ENCODE data around the gene RPL37. TPM values are rescaled to one million over a fixed set of nuclear protein-coding genes. Genes with fewer than 3 reads are reported as not detected.

Gene RPL37
- total and polyA plus RNA-seq, 9 of the 15 experiments (the other 6 are each of a cell fraction or from before 2014, with no cell fraction given): 2,342 to 7,963 (median 4,091) TPM

DNA sequence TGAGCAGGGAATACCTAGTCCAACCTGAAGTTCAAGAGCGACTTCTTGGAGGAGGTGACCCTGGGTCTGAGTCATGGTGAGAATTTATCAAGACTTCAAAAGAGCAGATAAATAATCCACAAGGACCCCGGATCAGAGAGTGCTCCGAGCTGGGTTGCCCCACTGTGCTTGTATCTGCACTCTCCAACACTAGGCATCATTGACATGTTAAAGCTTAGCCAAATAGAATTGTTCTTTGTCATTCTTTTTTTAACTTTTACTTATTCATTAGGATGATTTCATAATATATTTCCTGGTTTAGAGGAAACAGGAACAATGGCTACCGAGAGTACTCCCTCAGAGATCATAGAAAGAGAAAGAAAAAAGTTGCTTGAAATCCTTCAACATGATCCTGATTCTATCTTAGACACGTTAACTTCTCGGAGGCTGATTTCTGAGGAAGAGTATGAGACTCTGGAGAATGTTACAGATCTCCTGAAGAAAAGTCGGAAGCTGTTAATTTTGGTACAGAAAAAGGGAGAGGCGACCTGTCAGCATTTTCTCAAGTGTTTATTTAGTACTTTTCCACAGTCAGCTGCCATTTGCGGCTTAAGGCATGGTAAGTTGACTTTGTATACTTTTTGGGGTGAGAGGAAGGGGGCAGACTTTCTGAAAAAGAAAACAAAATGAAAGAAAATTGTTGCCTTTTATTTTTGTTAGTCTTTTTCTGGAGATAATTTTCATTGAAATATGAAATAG is 6.2 kb upstream of the RPL37 start, which contains the start of gene CARD6 (continued):
- TF ChIP-seq, protein P1, sequence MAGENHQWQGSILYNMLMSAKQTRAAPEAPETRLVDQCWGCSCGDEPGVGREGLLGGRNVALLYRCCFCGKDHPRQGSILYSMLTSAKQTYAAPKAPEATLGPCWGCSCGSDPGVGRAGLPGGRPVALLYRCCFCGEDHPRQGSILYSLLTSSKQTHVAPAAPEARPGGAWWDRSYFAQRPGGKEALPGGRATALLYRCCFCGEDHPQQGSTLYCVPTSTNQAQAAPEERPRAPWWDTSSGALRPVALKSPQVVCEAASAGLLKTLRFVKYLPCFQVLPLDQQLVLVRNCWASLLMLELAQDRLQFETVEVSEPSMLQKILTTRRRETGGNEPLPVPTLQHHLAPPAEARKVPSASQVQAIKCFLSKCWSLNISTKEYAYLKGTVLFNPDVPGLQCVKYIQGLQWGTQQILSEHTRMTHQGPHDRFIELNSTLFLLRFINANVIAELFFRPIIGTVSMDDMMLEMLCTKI (IDR thresholded peaks at IDR 0.05; ENCODE audit: partially characterized antibody): no peak
- TF ChIP-seq TEAD4 (IDR thresholded peaks at IDR 0.05; ENCODE audit: low read length) (peak; percentile 11; the same call in 1 of the 2 replicates), TEAD4 (CRISPR knock-in tag; IDR thresholded peaks at IDR 0.05; ENCODE audit: borderline replicate concordance) (no peak), TAF9B (IDR thresholded peaks at IDR 0.05; ENCODE audit: partially characterized antibody) (peak; percentile 72), NR2C2 (CRISPR knock-in tag; IDR thresholded peaks at IDR 0.05) (no peak), NR2C2 (tag; IDR thresholded peaks at IDR 0.05) (peak; percentile 62), PHF21A (IDR thresholded peaks at IDR 0.05; ENCODE audit: borderline replicate concordance, low read depth) (no peak), NUFIP1 (IDR thresholded peaks at IDR 0.05; ENCODE audit: partially characterized antibody) (peak; percentile 47), ZKSCAN8 (CRISPR knock-in tag; IDR thresholded peaks at IDR 0.05) (0 out of 2 replicates have a peak, but pooled peaks have one; percentile 74), CSDE1 (IDR thresholded peaks at IDR 0.05) (peak in 1 of 2 experiments; percentile 21; a peak in 1 of 4 replicates), NCOR1 (IDR thresholded peaks at IDR 0.05) (peak; percentile 35; the same call in 1 of the 2 replicates), FOXA1 (IDR thresholded peaks at IDR 0.05; ENCODE audit: borderline replicate concordance) (no peak), TRIM28 (IDR thresholded peaks at IDR 0.05) (0 out of 2 replicates have a peak, but pooled peaks have one; percentile 37), ELF1 (tag; IDR thresholded peaks at IDR 0.05) (peak; percentile 59), ARID1B (IDR thresholded peaks at IDR 0.05) (0 out of 2 replicates have a peak, but pooled peaks have one; percentile 38), HNRNPL (IDR thresholded peaks at IDR 0.05; ENCODE audit: low read depth, low read length) (no peak), BRCA1 (IDR thresholded peaks at IDR 0.05) (no peak), BRCA1 (CRISPR knock-in tag; IDR thresholded peaks at IDR 0.05) (no peak), ZNF695 (CRISPR knock-in tag; IDR thresholded peaks at IDR 0.05) (no peak)
- TF ChIP-seq, protein P2, sequence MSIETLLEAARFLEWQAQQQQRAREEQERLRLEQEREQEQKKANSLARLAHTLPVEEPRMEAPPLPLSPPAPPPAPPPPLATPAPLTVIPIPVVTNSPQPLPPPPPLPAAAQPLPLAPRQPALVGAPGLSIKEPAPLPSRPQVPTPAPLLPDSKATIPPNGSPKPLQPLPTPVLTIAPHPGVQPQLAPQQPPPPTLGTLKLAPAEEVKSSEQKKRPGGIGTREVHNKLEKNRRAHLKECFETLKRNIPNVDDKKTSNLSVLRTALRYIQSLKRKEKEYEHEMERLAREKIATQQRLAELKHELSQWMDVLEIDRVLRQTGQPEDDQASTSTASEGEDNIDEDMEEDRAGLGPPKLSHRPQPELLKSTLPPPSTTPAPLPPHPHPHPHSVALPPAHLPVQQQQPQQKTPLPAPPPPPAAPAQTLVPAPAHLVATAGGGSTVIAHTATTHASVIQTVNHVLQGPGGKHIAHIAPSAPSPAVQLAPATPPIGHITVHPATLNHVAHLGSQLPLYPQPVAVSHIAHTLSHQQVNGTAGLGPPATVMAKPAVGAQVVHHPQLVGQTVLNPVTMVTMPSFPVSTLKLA (conservative IDR thresholded peaks at IDR 0.05): peak; percentile 55 to 72
- TF ChIP-seq, protein P3, sequence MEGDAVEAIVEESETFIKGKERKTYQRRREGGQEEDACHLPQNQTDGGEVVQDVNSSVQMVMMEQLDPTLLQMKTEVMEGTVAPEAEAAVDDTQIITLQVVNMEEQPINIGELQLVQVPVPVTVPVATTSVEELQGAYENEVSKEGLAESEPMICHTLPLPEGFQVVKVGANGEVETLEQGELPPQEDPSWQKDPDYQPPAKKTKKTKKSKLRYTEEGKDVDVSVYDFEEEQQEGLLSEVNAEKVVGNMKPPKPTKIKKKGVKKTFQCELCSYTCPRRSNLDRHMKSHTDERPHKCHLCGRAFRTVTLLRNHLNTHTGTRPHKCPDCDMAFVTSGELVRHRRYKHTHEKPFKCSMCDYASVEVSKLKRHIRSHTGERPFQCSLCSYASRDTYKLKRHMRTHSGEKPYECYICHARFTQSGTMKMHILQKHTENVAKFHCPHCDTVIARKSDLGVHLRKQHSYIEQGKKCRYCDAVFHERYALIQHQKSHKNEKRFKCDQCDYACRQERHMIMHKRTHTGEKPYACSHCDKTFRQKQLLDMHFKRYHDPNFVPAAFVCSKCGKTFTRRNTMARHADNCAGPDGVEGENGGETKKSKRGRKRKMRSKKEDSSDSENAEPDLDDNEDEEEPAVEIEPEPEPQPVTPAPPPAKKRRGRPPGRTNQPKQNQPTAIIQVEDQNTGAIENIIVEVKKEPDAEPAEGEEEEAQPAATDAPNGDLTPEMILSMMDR (IDR thresholded peaks at IDR 0.05 in 2 of 3, conservative IDR thresholded peaks at IDR 0.05 in 1 of 3; ENCODE audit: insufficient read depth in 2 of 3, low read depth in 1 of 3, low read length in 3 of 3): peak in 2 of 3 experiments; percentile 13 to 43; a peak in 2 of 6 replicates
